HL-60 (cell line): ENCODE measurements around the gene MRE11.

ENCODE experiments used
- DNase-seq, 2 experiments: peaks; one replicate each; pipeline ENCODE4 v3.0.0-alpha.2; 2010 to 2020; ENCODE audit warnings: low read depth in 1 of 2, low spot score in 1 of 2
- H3K27ac ChIP-seq: fragments of 250-450 bp; sonication (Bioruptor Pico); replicated peaks from 2 replicates; pipeline ENCODE4 v1.5.1; 2020; ENCODE audit warnings: mild to moderate bottlenecking, moderate library complexity
- H3K27me3 ChIP-seq: fragments of 250-450 bp; sonication (Bioruptor Pico); 2 replicates; pipeline ENCODE4 v1.5.1; 2021; ENCODE audit warnings: mild to moderate bottlenecking, moderate library complexity; ENCODE audit not compliant: insufficient read depth, poor library complexity, severe bottlenecking
- H3K4me3 ChIP-seq: replicated peaks from 2 replicates; pipeline ENCODE4 v1.5.1; 2011; ENCODE audit warnings: mild to moderate bottlenecking, control low read depth, low read length; ENCODE audit not compliant: insufficient read depth
- GABPA ChIP-seq: IDR thresholded peaks from 2 replicates; pipeline ENCODE4 v1.6.1; 2012; ENCODE audit warnings: low read depth
- POLR2AphosphoS5 ChIP-seq: IDR thresholded peaks from 2 replicates; pipeline ENCODE4 v1.6.1; 2012; ENCODE audit warnings: low read depth
- SPI1 ChIP-seq: IDR thresholded peaks from 2 replicates; pipeline ENCODE4 v1.6.1; 2012; ENCODE audit warnings: low read depth, mild to moderate bottlenecking, borderline replicate concordance
- TF ChIP-seq, protein P1 (sequence below): IDR thresholded peaks from one replicate; pipeline ENCODE4 v1.5.1; 2011; ENCODE audit warnings: low read length, control low read depth, inconsistent platforms; ENCODE audit not compliant: insufficient read depth
- TF ChIP-seq, protein P2 (sequence below): IDR thresholded peaks from 2 replicates; pipeline ENCODE4 v1.6.1; 2012; ENCODE audit warnings: low read depth; ENCODE audit not compliant: insufficient replicate concordance

Gene MRE11

DNA sequence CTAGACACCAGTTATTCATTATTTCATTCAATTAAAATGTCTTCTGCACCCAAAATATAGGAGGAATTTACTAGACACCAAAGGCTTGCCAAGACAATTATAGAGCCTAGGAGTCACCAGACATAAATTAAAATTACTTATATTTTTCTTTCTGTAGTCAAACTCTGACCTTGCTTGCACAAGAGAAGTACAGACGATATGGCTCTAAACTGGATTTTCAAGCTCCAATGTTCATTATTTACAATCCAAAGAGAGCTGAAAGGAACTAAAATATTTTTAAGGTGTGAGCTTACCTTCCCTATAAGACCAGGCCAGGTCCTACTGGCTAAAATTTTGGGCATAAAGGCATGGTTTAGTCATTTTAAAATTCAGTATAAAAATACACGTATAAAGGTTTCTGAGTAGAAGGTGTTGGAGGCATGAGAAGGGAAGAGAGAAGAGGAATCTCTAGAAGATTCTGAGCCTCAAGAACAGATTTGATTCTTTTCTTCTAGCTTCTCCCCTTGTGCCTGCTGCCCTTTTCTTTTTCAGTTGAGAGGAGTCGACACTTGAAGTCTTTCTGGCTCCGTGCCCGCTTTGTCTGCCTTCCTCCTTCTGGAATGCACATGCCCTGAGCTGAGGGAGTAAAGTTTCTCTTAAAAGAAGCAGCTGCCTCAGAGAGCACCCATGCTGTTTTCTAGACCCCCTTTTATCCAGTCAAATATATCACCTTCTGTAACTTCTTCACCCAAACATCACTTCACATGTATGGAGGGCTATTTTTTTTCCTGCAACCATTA lies 32.1 kb upstream of the MRE11 start:
- peak in 1 of 2 experiments; percentile 90 for DNase-seq
- Histone ChIP-seq H3K27me3 (no peaks in the 10 kb centered on the region), H3K27ac (peak overlapping the region; percentile 32), H3K4me3 (no peak overlapping the region)
- TF ChIP-seq SPI1 (peak; percentile 43; the same call in 1 of the 2 replicates), POLR2AphosphoS5 (0 out of 2 replicates have a peak, but pooled peaks have one; percentile 20), GABPA (no peak)
- TF ChIP-seq, protein P1, sequence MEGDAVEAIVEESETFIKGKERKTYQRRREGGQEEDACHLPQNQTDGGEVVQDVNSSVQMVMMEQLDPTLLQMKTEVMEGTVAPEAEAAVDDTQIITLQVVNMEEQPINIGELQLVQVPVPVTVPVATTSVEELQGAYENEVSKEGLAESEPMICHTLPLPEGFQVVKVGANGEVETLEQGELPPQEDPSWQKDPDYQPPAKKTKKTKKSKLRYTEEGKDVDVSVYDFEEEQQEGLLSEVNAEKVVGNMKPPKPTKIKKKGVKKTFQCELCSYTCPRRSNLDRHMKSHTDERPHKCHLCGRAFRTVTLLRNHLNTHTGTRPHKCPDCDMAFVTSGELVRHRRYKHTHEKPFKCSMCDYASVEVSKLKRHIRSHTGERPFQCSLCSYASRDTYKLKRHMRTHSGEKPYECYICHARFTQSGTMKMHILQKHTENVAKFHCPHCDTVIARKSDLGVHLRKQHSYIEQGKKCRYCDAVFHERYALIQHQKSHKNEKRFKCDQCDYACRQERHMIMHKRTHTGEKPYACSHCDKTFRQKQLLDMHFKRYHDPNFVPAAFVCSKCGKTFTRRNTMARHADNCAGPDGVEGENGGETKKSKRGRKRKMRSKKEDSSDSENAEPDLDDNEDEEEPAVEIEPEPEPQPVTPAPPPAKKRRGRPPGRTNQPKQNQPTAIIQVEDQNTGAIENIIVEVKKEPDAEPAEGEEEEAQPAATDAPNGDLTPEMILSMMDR = no peak
- TF ChIP-seq, protein P2, sequence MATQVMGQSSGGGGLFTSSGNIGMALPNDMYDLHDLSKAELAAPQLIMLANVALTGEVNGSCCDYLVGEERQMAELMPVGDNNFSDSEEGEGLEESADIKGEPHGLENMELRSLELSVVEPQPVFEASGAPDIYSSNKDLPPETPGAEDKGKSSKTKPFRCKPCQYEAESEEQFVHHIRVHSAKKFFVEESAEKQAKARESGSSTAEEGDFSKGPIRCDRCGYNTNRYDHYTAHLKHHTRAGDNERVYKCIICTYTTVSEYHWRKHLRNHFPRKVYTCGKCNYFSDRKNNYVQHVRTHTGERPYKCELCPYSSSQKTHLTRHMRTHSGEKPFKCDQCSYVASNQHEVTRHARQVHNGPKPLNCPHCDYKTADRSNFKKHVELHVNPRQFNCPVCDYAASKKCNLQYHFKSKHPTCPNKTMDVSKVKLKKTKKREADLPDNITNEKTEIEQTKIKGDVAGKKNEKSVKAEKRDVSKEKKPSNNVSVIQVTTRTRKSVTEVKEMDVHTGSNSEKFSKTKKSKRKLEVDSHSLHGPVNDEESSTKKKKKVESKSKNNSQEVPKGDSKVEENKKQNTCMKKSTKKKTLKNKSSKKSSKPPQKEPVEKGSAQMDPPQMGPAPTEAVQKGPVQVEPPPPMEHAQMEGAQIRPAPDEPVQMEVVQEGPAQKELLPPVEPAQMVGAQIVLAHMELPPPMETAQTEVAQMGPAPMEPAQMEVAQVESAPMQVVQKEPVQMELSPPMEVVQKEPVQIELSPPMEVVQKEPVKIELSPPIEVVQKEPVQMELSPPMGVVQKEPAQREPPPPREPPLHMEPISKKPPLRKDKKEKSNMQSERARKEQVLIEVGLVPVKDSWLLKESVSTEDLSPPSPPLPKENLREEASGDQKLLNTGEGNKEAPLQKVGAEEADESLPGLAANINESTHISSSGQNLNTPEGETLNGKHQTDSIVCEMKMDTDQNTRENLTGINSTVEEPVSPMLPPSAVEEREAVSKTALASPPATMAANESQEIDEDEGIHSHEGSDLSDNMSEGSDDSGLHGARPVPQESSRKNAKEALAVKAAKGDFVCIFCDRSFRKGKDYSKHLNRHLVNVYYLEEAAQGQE = no peak

DNA sequence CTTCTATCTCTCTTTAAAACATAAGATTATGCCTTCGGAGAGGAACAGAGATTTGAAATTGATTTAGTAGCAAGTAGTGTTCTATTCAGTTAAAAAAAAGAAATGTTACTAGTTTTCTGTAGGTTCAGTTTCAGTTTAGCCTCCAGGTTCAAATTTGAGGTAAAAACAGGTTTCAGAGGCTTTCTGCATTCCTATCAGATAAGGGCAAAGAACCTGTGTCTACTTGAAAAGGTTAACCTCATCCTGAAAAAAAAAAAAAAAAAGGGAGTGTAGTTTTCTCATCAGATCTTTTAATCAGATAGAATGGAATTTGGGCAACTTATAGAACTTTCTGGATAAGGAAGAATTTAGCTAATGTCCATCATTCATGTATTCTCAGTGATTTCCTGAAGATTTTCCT lies 30.7 kb upstream of the MRE11 start:
- Histone ChIP-seq H3K4me3 (no peak overlapping the region), H3K27ac (no peak overlapping the region), H3K27me3 (no peaks in the 10 kb centered on the region)
- no peak for TF ChIP-seq GABPA
- TF ChIP-seq POLR2AphosphoS5 = no peak
- TF ChIP-seq, protein P2 = no peak
- TF ChIP-seq, protein P1 = no peak
- TF ChIP-seq SPI1 = no peak
- no peak for DNase-seq

DNA sequence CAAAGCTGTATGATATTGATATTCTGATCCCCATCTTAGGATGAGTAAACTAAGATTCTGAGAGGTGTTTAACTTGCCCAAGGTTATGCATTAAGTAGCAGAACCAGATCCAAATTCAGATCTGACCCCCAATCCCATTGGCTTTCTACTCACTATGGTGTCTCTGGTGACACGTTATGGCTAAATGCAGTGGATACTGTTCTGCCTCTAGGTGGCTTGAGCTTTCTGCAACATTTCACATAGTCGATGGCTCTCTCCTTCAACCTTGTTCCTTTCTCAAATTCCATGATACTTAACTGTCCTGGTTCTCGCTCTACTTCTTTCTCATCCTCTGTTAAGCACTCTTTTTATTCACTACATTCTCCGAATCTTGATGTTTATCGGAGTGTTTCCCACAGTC lies 28.0 kb upstream of the MRE11 start:
- Histone ChIP-seq H3K27me3 (no peaks in the 10 kb centered on the region), H3K4me3 (no peak overlapping the region), H3K27ac (no peak overlapping the region)
- TF ChIP-seq SPI1 = no peak
- TF ChIP-seq, protein P1 = peak; percentile 62
- DNase-seq = peak in 1 of 2 experiments; percentile 51
